HepG2 (cell line): ENCODE measurements around the gene LTBR. TPM values are rescaled to one million over a fixed set of nuclear protein-coding genes. Genes with fewer than 3 reads are reported as not detected.

Source experiments
- EP300 ChIP-seq, 3 experiments: sonication (generic) in 1 of 3; formaldehyde crosslinking in 1 of 3; IDR thresholded peaks; 2 replicates each; pipeline versions ENCODE4 v1.5.1 to v1.6.1; 2011 to 2020; ENCODE audit warnings: low read depth in 2 of 3, low read length in 2 of 3, borderline replicate concordance in 1 of 3, improper control_type of control experiment in 1 of 3, mild to moderate bottlenecking in 1 of 3, missing genetic modification reagents in 1 of 3, moderate library complexity in 1 of 3
- FOXA1 ChIP-seq, 2 experiments: fragments of 450-650 bp in 1 of 2; sonication (generic) in 1 of 2; formaldehyde crosslinking in 1 of 2; IDR thresholded peaks; 2 replicates each; pipeline versions ENCODE4 v1.4.0 to v1.6.1; 2016 to 2020; ENCODE audit warnings: missing genetic modification reagents in 1 of 2
- FOXC1 ChIP-seq: sonication (generic); formaldehyde crosslinking; IDR thresholded peaks from 2 replicates; pipeline ENCODE4 v1.8.0; 2022; ENCODE audit warnings: mild to moderate bottlenecking, missing genetic modification reagents, borderline replicate concordance
- HNF4A ChIP-seq: sonication (generic); formaldehyde crosslinking; IDR thresholded peaks from 2 replicates; pipeline ENCODE4 v1.4.0; 2020; ENCODE audit warnings: missing genetic modification reagents
- NFYC ChIP-seq: IDR thresholded peaks from 2 replicates; pipeline ENCODE4 v1.6.1; 2016; ENCODE audit warnings: missing genetic modification reagents, missing compliant biosample characterization
- RAD21 ChIP-seq: fragments of 450-650 bp; formaldehyde crosslinking; IDR thresholded peaks from 2 replicates; pipeline ENCODE4 v1.5.0; 2020; ENCODE audit warnings: mild to moderate bottlenecking
- RNF2 ChIP-seq: fragments of 450-650 bp; conservative IDR thresholded peaks from 2 replicates; pipeline ENCODE4 v1.6.1; 2016; ENCODE audit warnings: low read depth
- SOX13 ChIP-seq, 3 experiments: fragments of 450-650 bp in 1 of 3; sonication (generic) in 1 of 3; formaldehyde crosslinking in 1 of 3; IDR thresholded peaks in 2 of 3; conservative IDR thresholded peaks in 1 of 3; 2 replicates each; pipeline versions ENCODE4 v1.5.0 to v1.6.1; 2016 to 2020; ENCODE audit warnings: antibody characterized with exemption in 1 of 3, mild to moderate bottlenecking in 1 of 3, missing compliant biosample characterization in 1 of 3, missing genetic modification reagents in 1 of 3, moderate library complexity in 1 of 3
- STAT6 ChIP-seq: sonication (generic); formaldehyde crosslinking; IDR thresholded peaks from 2 replicates; pipeline ENCODE4 v1.4.0; 2020; ENCODE audit warnings: missing genetic modification reagents, mild to moderate bottlenecking, borderline replicate concordance
- TCF7 ChIP-seq: sonication (generic); IDR thresholded peaks from 2 replicates; pipeline ENCODE4 v1.6.1; 2016; ENCODE audit warnings: antibody characterized with exemption, low read depth
- THAP11 ChIP-seq: IDR thresholded peaks from 2 replicates; pipeline ENCODE4 v1.6.1; 2016; ENCODE audit warnings: missing biosample characterization, missing genetic modification reagents
- ZFP1 ChIP-seq: IDR thresholded peaks from 2 replicates; pipeline ENCODE4 v1.6.1; 2016
- ZNF317 ChIP-seq: sonication (generic); formaldehyde crosslinking; IDR thresholded peaks from 2 replicates; pipeline ENCODE4 v1.5.0; 2020; ENCODE audit warnings: mild to moderate bottlenecking, missing genetic modification reagents
- ZNF879 ChIP-seq: sonication (generic); formaldehyde crosslinking; IDR thresholded peaks from 2 replicates; pipeline ENCODE4 v1.8.1; 2023; ENCODE audit warnings: missing genetic modification reagents
- polyA plus RNA-seq, 8 experiments: library from polyadenylated mRNA; depleted of rRNA in 3 of 8; stranded (reverse) in 7 of 8; unstranded in 1 of 8; fragments of >200 nt; fragmentation: Illumina TruSeq in 4 of 8; extraction: Trizol in 4 of 8; gene quantifications; 2 replicates each; pipeline versions ENCODE4 v1.2.1 to v1.2.3, GENCODE V29; 2011 to 2016; ENCODE audit warnings: low read depth in 4 of 8, missing spikeins in 1 of 8, mixed read lengths in 1 of 8; ENCODE audit not compliant: insufficient read depth in 1 of 8
- total RNA-seq, 5 experiments: library from RNA; depleted of rRNA; stranded (reverse); fragments of >200 nt; fragmentation: Illumina TruSeq; extraction: Trizol; gene quantifications; 2 replicates each; pipeline ENCODE4 v1.2.3, GENCODE V29; 2016; ENCODE audit warnings: low read depth in 1 of 5
- TF ChIP-seq, protein P1 (sequence below): sonication (generic); formaldehyde crosslinking; IDR thresholded peaks from 2 replicates; pipeline ENCODE4 v1.4.0; 2020; ENCODE audit warnings: mild to moderate bottlenecking, missing genetic modification reagents
- TF ChIP-seq, protein P2 (sequence below): sonication (generic); formaldehyde crosslinking; IDR thresholded peaks from 2 replicates; pipeline ENCODE4 v1.5.0; 2020; ENCODE audit warnings: missing genetic modification reagents
- TF ChIP-seq, protein P3 (sequence below): sonication (generic); formaldehyde crosslinking; IDR thresholded peaks from 2 replicates; pipeline ENCODE4 v1.4.0; 2020; ENCODE audit warnings: missing genetic modification reagents; ENCODE audit errors: not compliant biosample characterization
- TF ChIP-seq, protein P4 (sequence below): sonication (generic); formaldehyde crosslinking; IDR thresholded peaks from 2 replicates; pipeline ENCODE4 v1.4.0; 2020; ENCODE audit warnings: missing genetic modification reagents, low read depth, mild to moderate bottlenecking, borderline replicate concordance

The LTBR gene
- total and polyA plus RNA-seq, 2 of the 13 experiments (the other 11 are each of a cell fraction or from before 2014, with no cell fraction given) = 31.4 to 34.8 TPM

GRCh38 chr12:6363330-6364043, 20.5 kb upstream of the LTBR start (continued):
- TF ChIP-seq, protein P1, sequence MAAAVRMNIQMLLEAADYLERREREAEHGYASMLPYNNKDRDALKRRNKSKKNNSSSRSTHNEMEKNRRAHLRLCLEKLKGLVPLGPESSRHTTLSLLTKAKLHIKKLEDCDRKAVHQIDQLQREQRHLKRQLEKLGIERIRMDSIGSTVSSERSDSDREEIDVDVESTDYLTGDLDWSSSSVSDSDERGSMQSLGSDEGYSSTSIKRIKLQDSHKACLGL (CRISPR knock-in tag) = peak; percentile 72
- TF ChIP-seq HNF4A (peak; percentile 85), STAT6 (CRISPR knock-in tag) (no peak; the same call in 1 of the 2 replicates), RAD21 (CRISPR knock-in tag) (peak; percentile 68; the same call in 1 of the 2 replicates), TCF7 (peak; percentile 18; the same call in 1 of the 2 replicates), ZFP1 (CRISPR knock-in tag) (0 out of 2 replicates have a peak, but pooled peaks have one; percentile 46), THAP11 (peak; percentile 60; the same call in 1 of the 2 replicates), NFYC (CRISPR knock-in tag) (no peak), EP300 (IDR thresholded peaks at IDR 0.05; ENCODE audit: low read depth in 2 of 2, low read length in 2 of 2) (peak in 1 of 2 experiments; percentile 72; a peak in 1 of 4 replicates), EP300 (CRISPR knock-in tag; IDR thresholded peaks at IDR 0.05; ENCODE audit: borderline replicate concordance) (peak; percentile 50; the same call in 1 of the 2 replicates), SOX13 (IDR thresholded peaks at IDR 0.05) (no peak), SOX13 (CRISPR knock-in tag; conservative IDR thresholded peaks at IDR 0.05 in 1 of 2, IDR thresholded peaks at IDR 0.05 in 1 of 2) (no peak; a peak in 1 of 4 replicates), ZNF317 (CRISPR knock-in tag) (peak; percentile 88), RNF2 (no peak), FOXA1 (IDR thresholded peaks at IDR 0.05) (no peak), FOXA1 (CRISPR knock-in tag; IDR thresholded peaks at IDR 0.05) (peak; percentile 88), FOXC1 (no peak), ZNF879 (CRISPR knock-in tag) (no peak)
- TF ChIP-seq, protein P2, sequence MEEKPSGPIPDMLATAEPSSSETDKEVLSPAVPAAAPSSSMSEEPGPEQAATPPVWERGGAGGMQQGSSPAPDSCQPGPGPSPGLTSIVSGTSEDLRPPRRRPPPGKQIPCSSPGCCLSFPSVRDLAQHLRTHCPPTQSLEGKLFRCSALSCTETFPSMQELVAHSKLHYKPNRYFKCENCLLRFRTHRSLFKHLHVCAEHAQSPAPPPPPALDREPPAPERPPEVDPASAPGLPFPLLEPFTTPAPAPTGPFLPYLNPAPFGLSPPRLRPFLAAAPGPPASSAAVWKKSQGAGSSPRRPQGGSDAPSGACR (CRISPR knock-in tag) = peak; percentile 61; the same call in 1 of the 2 replicates
- TF ChIP-seq, protein P3, sequence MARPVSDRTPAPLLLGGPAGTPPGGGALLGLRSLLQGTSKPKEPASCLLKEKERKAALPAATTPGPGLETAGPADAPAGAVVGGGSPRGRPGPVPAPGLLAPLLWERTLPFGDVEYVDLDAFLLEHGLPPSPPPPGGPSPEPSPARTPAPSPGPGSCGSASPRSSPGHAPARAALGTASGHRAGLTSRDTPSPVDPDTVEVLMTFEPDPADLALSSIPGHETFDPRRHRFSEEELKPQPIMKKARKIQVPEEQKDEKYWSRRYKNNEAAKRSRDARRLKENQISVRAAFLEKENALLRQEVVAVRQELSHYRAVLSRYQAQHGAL = peak; percentile 31
- TF ChIP-seq, protein P4, sequence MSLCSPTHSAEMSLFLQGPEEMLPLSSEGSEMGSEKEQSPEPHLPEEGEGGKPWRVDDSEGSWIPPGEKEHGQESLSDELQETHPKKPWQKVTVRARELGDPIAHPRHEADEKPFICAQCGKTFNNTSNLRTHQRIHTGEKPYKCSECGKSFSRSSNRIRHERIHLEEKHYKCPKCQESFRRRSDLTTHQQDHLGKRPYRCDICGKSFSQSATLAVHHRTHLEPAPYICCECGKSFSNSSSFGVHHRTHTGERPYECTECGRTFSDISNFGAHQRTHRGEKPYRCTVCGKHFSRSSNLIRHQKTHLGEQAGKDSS (CRISPR knock-in tag) = peak; percentile 78; the same call in 1 of the 2 replicates
